ENCODE measurements around the gene ST3GAL4.
"Not testable (repeated sequence)": the region's sequence is repeated elsewhere in the genome, so short reads cannot be mapped to it uniquely, and the experiment has no call there.

ST3GAL4 gene

GRCh38 chr11:126386729-126387071 lies 31.2 kb downstream of the ST3GAL4 start:
- not testable (repeated sequence) for DNase-seq (ENCODE audit: low read depth in 2 of 2)

DNA sequence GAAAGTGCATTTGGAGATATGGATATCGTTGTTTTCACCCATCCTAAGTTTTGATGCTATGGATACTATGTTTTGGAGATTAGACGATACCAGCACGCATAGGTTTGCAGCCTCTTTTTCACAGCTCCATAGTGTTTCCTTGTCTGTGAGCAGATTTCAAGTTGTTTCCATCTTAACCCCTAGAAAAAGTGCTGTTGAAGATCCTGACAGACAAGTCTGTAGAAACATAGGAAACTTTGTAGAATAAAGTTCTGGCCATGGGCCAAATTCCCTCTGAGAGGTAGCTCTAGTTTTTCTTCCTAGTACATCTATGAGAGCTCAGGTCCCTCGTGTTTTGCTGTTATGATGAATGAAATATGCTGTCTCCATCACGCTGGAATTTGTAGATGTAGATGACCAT lies 32.4 kb downstream of the ST3GAL4 start:
- no peak for DNase-seq (ENCODE audit: low read depth in 2 of 2)

DNA sequence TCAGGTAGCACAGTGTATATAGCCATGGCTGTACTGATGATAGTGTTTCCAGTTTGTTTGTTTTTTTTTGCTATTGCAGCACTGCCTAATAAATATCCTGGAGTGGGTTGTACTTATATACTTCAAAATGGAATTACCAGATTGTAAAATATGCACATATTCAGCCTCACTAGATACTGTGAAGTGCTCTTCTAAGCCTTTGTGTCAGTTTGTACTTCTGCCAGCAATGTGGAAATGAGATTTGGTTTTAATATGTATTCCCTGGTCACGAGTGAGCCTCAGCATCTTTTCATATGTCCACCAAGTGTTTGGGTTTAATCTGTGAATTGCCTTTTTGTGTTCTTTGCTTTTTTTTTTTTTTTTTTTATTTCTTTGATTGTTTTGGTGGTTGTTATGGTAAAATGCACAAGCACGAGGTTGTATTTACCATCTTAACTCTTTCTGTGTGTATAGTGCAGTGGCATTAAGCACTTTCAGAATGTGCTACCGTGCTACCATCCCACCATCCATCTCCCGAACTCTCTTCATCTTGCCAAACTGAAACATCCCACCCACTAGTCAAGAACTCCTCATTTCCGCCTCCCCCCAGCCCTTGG lies 34.9 kb downstream of the ST3GAL4 start:
- DNase-seq (ENCODE audit: low read depth in 2 of 2), result no peak

DNA sequence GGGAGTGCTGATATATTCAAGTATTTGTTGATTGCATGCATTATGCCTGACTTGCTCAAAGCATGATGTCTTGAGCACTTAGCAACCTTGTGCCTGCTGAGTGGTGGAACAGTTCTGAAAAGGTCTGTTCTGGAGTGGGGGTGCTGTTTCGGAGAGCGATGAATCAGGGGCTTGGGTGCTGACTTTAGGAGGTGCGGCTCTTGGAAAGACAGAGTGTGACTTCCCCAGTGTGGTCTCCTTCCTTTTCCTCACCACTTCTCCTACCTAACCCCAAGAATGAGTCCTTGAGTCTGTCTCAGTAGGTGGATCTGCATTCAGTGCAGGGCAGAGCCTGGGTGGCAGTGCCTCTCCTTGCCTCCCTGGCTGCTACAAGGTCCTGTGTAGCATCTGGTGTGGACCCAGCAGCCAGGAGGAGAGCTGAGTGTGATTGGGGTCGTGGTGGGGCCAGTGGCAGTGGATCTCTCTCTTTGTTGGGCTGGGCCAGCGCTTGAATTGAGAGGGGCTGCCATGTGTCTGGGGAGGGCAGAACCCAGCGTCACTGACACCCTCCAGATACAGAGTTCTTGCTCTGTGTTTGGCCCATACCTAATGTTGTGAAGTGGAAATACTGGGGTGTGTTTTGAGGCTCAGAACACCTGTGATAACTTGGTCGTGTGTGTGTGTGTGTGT lies 35.9 kb downstream of the ST3GAL4 start:
- DNase-seq (ENCODE audit: low read depth in 2 of 2), result no peak

GRCh38 chr11:126391970-126392632 lies 36.6 kb downstream of the ST3GAL4 start:
- DNase-seq (ENCODE audit: low read depth in 2 of 2), result no peak

GRCh38 chr11:126392633-126393013 lies 37.1 kb downstream of the ST3GAL4 start:
- no peak for DNase-seq (ENCODE audit: low read depth in 2 of 2)

DNA sequence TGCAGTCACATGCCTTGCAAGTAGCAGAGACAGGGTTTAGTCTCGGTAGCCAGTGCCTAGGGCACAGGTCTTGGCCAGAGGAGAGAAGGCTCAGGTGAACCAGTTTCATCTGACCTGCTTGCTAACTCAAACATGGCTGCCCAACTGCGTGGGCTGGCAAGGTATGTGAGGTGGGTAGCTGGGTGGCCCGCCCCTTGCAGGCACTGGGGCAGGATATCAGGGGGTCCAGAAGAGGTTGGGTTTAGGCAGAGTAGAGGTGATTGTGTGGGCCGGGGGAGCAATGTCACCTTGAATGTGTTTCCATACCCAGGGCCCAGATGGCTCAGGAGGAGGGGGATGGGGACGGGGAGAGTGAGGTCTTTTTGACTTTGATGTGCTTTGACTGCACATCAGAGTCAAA lies 37.7 kb downstream of the ST3GAL4 start:
- DNase-seq (ENCODE audit: low read depth in 2 of 2), result no peak

GRCh38 chr11:126394036-126394435 lies 38.5 kb downstream of the ST3GAL4 start:
- no peak for DNase-seq (ENCODE audit: low read depth in 2 of 2)

GRCh38 chr11:126394634-126395072 lies 39.2 kb downstream of the ST3GAL4 start:
- DNase-seq (ENCODE audit: low read depth in 2 of 2), result not testable (repeated sequence)

GRCh38 chr11:126395784-126396183 lies 40.3 kb downstream of the ST3GAL4 start:
- DNase-seq (ENCODE audit: low read depth in 2 of 2), result not testable (repeated sequence)

DNA sequence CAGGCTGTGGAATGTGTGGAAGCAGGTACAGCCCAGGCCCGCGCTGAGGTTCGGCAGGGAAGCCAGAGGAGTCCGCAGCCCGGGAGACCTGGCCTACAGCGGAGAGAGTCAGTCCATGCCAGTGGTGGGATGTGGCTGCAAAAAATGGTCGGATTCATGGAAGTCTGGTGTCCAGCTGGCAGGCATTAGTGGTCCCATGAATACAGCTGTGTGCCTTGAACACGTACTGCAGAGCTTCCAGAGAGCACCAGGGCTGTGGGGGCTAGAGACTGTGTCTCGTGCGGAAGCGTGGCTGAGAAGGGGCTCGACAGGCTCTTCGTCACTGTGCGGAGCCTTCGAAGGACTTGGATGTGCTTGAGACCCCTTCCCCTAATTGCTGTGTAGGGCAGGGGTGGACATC lies 40.8 kb downstream of the ST3GAL4 start:
- DNase-seq (ENCODE audit: low read depth in 2 of 2), result not testable (repeated sequence)

DNA sequence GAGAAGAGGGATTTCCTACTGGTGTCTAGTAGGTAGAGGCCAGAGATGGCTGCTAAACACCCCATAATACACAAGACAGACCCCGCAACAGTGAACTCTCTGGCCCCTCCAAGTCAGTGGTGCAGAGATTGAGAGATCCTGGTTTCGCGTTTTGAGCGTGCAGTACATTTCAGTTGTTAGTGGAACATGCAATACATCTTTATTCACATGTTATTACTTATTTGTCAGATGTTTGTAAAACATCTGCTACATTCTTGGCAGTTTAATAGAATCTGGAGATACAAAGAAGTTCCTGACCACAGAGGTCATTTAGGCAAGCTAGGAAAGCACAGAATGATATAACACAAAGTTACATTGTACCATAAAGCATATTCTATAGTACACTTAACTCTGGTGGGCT lies 41.5 kb downstream of the ST3GAL4 start:
- DNase-seq (ENCODE audit: low read depth in 2 of 2), result no peak

DNA sequence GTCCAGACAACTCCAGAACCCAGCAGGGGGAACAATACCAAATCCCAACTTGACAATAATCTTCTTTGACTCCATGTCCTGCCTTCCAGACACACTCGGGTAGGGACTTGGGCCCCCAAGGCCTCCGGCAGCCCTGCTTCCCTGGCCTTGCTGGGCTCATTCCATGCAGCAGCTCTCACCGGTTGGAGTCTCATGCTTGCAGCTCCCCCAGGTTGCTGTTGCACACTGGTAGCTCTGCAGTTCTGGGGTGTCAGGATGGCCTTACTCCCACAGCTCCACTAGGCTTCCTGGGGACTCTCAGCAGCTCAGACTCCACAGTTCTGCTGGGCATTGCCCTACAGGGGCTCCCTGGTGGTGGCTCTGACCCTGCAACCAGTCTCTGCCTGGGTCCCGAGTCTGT lies 42.8 kb downstream of the ST3GAL4 start:
- no peak for DNase-seq (ENCODE audit: low read depth in 2 of 2)

GRCh38 chr11:126398721-126399120 lies 43.2 kb downstream of the ST3GAL4 start:
- DNase-seq (ENCODE audit: low read depth in 2 of 2), result no peak

DNA sequence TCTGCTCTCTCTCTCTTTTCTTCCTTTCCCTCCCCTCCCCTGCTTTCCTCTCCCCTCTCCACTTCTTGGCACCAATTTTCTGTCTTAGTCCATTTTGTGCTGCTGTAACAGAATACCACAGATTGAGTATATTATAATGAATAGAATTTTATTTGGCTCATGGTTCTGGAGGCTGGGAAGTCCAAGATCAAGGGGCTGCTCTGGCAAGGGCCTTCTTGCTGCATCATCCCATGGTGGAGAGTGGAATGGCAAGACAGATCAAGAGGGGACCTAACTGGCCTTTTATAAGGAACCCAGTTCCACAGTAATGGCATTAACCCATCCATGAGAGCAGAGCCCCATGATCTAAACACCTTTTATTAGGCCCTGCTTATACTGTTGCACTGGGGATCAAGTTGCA lies 44.5 kb downstream of the ST3GAL4 start:
- DNase-seq (ENCODE audit: low read depth in 2 of 2), result no peak

- no peak for DNase-seq (ENCODE audit: low read depth in 2 of 2)
These were observed 45.0 kb downstream of the ST3GAL4 start for GRCh38 chr11:126400479-126400878.

GRCh38 chr11:126403022-126403581 lies 47.6 kb downstream of the ST3GAL4 start:
- DNase-seq (ENCODE audit: low read depth in 2 of 2), result no peak

DNA sequence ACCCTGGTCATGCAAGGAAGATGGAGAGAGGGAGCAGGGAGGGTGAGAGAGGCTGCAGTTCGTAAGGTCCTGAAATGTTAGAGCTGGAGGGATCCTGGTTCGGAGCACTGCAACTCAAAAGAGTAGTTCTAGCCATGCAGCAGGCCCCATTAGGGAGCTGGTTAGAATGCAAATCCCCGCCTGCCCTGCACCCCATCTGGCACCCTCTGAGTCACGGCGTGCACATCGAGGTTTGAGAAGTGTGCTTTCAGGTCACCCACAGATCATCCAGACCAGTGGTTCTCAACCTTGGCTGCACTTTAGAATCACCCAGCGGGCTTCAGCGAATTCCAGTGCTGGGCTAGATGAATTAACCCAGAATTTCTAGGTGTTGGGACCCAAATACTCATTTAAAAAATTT lies 48.2 kb downstream of the ST3GAL4 start:
- no peak for DNase-seq (ENCODE audit: low read depth in 2 of 2)

GRCh38 chr11:126404367-126404766 lies 48.9 kb downstream of the ST3GAL4 start:
- DNase-seq (ENCODE audit: low read depth in 2 of 2), result no peak

DNA sequence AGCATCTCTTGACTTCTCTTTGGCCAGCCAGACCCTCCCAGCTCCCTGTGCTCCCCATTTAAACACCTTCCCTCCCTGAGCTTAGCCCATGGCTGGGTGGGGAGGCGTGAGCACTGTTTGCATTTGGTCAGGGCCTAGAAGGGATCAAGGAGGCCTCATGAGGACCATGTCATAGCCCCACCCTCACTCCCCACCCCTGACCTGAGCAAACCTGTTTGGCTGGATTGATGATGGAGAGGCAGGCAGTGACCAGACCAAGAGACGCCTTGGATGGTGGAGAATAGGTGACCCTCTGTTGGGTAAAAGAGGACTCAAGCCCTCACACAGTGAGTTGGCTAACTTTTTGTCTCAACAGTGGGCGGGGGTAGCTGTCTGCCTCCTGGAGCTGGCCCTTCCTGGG lies 49.9 kb downstream of the ST3GAL4 start:
- DNase-seq (ENCODE audit: low read depth in 2 of 2), result no peak

DNA sequence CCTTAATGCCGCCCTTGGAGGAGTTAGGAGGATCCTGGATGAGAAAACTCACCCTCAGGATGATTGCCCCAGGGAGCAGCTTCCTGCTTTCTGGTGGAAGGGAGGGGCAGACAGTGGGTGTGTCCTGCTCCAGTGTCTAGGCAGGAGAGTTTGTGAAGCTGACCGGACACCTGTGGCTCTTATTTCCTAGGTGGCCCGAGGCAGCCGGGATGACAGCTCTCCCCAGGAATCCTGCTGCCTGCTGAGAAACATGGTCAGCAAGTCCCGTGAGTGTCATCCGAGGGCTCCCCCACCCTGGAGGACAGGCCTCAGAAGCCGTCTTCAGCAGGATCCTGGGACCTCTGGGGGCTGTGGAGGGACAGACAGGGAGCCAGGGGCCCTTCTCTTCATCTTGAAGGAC lies 50.4 kb downstream of the ST3GAL4 start:
- no peak for DNase-seq (ENCODE audit: low read depth in 2 of 2)

DNA sequence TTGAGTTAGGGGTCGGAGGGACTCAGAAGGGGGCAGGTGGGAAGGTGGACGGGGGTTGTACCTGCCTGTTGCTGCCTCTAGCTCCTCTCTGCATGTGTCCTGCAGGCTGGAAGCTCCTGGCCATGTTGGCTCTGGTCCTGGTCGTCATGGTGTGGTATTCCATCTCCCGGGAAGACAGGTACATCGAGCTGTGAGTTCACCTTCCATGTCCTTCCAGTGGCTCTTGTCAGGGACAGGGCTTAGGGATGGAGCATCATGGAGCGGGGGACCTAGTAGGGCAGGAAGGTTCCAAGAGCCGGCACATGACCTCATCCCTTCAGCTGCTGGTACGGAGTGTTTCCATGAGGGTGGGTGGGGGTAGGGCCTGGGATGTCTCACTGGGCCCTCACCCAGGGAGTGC lies 50.9 kb downstream of the ST3GAL4 start:
- DNase-seq (ENCODE audit: low read depth in 2 of 2), result no peak

DNA sequence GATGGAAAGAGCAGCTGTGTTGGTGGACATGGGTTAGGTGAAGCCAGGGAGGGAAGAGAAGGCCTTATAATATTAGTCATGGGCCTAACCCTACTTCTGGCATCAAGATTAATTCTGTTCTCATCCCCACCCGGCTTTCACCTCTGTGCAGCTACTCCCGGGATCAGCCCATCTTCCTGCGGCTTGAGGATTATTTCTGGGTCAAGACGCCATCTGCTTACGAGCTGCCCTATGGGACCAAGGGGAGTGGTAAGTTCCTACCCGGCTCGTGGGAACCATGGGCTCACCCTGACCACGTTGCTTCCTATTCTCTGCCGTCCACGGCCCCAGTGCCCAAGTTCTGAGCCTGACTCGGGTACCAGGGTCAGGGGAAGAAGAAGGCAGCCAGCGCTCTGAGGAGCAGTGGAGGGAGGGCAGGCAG lies 51.6 kb downstream of the ST3GAL4 start:
- no peak for DNase-seq (ENCODE audit: low read depth in 2 of 2)

Data from stimulated activated CD8-positive, alpha-beta memory T cell treated with anti-CD3 and anti-CD28 coated beads, Interleukin-7, amount 100 ng/mL, for 4 hours (primary cell).